GM19023 (cell line): ENCODE data around the gene ADAMTS10.
"Not testable (repeated sequence)": the region's sequence is repeated elsewhere in the genome, so short reads cannot be mapped to it uniquely, and the experiment has no call there.

Experiments used
- ATAC-seq: cut with Tn5 transposase; IDR thresholded peaks from one replicate; pipeline ENCODE4 v1.9.1; 2021; ENCODE audit warnings: mild to moderate bottlenecking, moderate library complexity; ENCODE audit not compliant: unreplicated experiment

The ADAMTS10 gene

DNA sequence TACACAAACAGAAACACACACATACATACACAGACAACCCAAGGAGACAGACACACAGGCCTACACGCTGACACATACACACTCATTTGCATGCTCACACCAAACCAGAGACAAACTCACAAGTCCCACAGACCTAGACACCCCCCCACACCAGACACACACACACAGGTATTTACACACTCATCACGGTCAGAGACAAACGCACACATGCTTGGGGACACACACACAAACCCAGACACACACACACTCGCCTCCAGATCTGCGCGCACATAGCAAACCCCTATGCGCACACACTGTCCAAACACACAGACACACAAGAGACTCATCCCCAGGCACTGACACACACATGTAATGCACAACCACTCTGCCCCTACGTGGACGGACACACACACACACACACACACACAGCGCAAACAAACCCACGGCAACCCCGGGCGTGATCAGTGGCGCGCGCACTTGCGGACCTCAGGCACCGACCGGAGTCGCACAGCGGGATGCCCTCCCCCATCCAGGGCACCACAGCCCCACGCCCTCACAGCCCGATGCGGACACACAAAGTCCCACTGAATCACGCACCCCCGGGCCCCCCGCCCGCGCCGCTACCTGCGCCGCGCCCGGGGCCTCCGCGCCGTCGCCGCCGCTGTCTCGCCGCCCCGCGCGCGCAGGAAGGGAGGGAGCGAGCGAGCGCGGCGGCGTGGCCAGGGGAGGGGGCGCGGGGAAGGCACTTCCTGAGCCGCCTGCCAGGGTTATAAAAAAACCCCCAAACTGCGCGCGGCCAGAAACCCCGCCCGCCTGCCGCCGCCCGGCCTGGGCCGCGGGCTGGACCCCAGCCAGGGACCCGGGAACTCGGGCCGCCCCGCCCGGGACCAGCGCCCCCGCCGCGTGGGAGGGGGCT lies at the start of gene ADAMTS10:
TSS of gene ADAMTS10 (minus strand) at position 675 of the 895 bp plus-strand sequence. CDS start 5,005 bp downstream, outside the sequence.
- ATAC-seq, result no peak

DNA sequence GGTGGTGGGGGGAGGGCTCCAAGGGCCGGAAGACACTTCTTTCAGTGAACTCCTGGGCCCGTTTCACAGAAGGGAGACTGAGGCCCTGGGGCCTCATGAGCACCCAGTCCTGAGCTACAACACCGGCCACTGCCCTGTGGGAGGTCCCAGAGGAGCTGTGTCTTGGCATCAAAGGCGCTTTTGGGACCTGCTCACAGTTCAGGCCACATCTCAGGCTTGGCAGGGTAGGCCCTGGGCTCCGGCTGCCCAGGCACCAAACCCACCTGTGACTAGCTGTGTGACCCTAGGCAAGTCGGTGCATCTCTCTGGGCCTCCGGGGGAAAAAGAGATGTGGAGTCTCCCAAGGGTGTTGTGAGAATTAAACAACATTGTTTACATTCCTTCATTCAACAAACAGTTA lies 49.4 kb upstream of the ADAMTS10 start:
- ATAC-seq, result no peak

DNA sequence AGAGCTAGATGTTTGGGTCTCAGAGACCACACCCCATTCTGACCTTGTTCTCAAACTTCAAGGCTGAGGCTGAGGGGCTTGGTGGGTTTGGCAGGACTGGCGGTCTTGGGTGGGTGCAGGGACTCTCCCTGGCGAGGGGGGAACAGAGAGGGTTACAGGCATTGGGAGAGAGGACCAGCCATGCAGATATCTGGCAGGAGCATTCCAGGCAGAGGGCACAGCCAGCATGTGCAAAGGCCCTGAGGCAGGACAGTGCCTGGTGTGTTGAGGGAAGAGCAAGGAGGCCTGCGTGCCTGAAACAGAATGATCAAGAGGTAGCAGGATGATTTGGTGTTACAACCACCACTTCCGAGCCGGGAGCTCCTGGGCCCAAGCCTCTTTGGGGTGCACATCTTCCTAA lies 47.4 kb upstream of the ADAMTS10 start:
- no peak for ATAC-seq

DNA sequence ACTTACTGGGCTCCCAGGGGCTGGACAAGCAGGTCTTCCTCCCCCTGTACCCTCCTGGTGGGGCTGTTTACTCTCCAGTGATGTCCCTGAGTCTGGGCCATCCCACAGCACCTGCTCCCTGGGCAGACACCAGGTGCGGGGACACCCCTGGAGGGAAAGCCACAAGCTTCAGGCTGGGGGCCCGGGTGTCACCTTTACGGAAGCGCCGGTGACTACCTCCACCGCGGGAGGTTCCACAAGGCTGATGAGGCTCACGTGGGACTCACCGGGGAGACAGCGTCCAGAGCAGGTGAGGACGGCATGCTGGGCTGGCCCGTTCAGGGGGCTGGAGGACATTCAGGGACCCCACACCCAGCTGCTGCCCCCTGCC lies 44.8 kb upstream of the ADAMTS10 start:
- ATAC-seq, result no peak

DNA sequence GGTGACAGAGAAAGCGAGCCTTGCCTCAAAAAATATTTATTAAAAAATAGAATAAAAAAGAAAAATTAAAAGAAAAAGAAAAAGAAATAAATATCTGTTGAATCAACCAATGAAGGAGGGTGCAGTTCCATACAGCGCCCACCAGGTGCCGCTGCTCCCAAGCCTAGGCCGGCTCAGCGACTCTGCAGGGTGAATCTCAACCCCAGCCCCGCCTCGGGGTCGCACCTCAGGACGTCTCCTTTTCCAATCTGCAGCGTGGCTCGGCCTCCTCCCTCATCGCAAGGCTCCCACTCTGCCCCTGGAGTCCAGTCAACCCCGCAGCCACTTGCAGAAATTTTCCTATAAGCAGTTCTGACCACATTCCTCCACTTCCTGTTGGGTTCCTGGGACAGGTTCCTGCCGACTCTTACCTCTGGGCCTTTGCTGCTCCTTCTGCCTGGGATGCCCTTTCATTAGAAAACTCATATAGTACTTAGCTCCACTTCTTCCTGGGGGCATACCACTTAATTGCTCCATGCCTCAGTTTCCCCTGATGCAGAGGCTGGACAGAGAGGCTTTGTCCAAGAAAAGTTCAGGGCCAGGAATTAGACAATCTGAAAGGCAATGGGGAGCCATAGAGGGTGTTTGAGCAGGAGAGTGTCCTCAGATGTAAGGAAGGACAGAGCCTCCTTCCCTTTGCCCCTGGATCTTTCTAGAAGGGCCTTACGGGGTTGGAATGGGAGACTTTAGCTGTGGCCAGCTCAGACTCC lies 44.2 kb upstream of the ADAMTS10 start:
- no peak for ATAC-seq

DNA sequence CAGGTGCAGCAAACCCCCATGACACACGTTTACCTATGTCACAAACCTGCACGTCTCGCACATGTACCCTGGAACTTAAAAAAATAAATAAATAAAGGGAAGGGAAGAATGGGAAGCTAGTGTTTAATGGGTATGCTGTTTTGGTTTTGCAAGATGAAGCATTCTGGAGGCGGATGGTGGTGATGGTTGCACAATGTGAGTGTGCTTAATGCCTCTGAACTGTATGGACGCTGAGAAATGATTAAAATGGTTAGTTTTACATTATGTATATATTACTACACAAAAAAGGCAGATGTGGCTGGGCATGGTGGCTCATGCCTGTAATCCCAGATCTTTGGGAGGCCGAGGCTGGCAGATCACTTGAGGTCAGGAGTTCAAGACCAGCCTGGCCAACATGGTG lies 37.7 kb upstream of the ADAMTS10 start:
- no peak for ATAC-seq

DNA sequence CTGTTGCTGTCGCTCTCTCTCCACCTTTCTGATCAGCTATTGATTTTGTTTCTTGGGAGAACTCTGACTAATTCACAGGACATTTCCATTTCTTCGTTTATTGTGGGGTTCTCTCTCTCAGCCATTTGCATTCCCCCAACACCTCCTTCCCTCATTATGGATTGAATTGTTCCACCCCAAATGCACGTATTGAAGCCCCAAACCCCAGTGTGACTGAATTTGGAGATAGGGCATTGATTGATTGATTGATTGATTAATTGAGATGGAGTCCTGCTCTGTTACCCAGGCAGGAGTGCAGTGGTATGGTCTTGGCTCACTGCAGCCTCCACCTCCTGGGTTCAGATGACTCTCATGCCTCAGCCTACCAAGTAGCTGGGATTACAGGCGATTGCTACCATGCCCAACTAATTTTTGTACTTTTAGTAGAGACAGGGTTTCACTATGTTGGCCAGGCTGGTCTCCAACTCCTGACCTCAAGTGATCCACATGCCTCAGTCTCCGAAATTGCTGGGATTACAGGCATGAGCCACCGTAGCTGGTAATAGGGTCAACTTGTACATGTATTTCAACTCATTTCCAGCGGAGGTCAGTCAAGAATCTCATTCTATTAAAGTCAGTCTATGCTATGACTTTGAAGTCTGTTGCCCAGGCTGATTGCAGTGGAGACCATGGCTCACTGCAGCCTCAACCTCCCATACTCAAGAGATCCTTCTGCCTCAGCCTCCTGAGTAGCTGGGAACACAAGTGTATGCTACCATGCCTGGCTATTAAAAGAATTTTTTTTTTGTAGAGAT lies 33.5 kb upstream of the ADAMTS10 start:
- no peak for ATAC-seq

DNA sequence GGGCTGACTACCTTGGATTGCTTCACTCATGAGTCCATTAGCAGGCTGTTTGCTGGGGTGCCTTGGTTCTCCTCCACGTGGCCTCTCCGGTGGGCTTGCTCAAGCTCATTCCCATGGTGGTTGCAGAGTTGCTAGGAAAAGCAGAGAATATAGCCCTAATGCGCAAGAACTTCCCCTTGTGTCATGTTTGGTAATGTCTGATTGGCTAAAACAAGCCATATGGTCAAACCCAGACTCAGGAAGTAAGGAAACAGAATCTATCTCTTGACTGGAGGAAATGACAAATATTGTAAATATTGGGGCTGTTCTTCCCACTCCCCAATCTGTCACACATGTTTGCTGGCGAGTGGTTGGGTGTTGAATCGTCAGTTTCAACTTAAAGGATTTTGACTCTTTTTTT lies 32.0 kb upstream of the ADAMTS10 start:
- ATAC-seq, result no peak

DNA sequence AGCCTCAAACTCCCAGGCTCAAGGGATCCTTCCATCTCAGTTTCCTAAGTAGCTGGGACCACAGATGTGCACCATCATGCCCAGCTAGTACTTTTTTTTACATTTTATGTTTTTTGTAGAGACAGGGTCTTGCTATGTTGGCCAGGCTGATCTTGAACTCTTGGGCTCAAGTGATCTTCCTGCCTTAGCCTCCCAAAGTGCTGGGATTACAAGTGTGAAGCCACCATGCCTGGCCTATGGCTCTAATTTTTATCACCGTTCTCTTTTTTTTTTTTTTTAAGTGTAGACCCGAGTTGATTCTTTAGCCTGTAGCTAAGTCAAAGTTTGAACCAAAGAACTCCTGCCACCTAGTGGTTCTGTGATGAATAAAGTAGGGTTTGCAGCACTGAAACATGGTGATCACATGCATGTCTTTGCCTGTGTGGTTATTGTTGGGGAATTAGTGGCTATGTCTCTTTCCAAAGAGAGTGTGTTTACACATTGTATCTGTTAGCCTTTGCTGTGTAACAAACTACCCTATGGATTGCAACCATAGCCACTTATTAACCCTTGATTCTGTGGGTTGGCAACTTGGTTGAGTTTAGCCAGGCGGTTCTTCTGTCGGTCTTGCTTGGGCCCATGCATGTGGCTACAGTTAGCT lies 31.5 kb upstream of the ADAMTS10 start:
- no peak for ATAC-seq

DNA sequence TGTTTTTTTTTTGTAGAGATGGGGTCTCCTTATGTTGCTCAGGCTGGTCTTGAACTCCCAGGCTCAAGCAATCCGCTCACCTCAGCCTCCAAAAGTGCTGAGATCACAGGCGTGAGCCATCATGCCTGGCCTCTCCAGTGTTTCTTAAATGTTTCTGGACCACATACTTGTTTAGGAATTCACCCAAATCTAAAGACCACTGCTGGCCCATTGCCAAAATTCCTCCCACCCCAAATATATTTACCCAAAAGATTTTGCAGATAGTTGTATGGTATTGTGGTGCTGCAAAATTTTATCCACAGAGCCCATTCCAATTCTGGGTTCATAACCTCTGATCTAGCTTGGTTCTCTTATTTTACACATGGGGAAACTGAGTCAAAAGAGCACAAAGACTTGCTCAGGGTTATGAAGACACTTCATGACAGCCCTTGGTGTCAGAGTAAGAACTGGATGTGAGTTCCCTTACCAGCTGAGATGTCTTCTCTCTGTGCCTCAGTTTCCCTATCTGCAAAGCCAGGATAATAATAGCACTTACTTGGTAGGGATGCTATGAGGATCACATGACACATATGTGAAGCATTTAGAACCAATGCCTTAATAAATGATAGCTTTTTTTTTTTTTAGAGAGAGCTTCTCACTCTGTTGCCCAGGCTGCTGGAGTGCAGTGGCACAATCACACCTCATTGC lies 30.8 kb upstream of the ADAMTS10 start:
- ATAC-seq, result no peak

DNA sequence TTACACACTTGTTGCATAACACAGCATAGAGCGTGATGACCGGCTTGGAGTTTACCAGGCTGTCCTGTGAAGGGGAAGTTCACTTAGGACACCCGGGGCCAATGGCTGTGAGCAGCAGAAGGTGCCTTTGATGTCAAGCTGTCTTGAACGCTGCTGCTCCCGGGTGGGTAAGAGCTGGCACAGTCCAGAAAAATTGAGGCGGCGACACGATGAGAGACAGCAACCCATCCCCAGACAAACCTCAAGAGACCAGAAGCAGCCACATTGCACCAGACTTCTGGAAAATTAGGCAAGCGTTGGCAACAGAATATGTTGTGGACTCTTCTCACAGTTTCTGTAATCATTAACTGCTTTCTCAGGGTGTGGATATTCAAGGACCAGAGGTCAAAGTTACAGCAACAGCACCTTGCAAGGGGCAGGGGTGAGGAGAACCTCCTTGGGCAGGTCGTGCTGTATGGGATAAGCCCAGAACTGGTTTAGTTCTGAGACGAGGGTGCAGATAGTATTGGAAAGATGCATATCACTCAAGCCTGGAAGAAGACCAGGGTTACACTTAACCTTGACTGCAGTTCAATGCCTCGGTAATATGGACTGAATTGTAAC lies 30.0 kb upstream of the ADAMTS10 start:
- no peak for ATAC-seq

DNA sequence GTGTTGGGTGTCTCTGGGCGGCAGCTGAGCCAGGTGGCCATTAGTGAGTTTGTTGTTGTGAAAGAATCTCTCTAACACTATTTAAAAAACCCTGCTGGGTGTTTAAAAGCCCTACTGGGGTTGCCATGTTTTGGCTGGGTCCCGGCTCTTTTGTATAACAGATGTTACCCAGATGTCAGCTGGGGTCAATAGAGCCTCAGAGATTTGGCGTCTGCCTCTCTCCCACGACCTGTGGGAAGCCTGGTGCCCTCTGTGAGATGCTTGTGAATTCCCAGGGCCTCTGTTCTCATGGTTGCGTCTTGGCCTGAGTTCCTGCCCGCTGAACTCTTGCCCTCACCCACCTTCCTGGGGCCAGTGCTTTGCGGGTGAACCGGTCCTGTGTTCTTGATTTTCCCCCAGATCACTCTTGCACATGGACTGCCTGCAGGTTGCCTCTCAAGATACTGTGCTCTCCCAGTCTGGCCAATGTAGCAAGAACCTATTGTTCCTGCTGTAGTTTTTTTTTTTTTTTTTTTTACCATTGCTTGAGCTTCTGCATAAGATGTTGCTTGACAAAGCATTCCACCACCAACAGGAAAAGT lies 29.4 kb upstream of the ADAMTS10 start:
- ATAC-seq, result no peak

DNA sequence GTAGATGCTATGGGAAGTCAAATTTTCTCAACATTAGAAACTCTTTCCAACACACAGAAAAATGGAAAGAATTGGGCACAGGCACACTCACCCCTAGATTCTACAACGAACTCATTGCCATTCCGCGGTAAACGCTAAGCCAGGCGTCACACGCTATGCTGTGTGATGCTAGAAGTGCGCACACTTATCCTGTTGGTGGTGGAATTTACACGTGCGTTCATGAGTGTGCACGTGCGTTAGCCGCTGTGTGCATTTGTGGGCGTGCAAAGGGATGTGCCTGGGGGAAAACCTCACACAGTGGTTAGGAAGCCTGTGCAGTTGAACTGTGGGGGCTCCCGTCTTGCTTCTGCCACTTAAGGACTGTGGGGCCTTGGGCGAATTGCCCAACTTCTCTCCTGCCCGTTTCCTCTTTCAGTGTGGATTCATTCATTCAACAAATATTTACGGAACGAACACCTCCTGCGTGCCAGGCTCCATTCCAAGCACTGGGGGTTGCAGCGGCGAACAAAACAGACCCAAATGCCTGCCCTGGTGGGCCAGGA lies 27.6 kb upstream of the ADAMTS10 start:
- ATAC-seq, result no peak

DNA sequence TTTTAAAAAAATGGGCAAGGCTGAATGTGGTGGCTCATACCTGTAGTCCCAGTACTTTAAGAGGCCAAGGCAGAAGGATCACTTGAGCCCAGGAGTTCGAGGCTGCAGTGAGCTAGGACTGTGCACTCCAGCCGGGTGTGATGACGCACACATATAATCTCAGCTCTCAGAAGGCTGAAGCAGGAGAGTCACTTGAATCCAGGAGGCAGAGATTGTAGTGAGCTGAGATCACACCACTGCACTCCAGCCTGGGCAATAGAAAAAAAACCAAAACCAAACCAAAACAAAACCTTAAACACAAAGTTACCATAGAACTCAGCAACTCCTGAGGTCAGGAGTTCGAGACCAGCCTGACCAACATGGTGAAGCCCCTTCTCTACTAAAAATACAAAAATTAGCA lies 26.6 kb upstream of the ADAMTS10 start:
- not testable (repeated sequence) for ATAC-seq

DNA sequence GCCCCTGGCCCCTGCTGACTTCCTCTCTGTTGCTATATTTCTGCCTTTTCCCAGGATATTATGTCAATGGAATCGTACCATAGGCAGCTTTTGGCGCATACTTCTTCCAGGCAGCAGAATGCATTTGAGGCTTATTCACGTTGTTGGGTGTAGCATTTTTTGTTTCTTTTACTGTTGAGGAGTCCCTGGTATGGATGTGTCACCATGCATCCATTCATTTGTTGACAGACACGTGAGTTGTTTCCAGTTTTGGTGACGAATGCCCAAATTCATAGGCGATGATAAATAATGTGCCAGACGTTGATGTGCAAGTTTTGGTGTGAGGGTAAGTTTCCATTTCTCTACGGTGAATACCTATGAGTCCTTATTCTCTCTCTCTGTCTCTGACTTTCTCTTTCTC lies 24.9 kb upstream of the ADAMTS10 start:
- no peak for ATAC-seq

DNA sequence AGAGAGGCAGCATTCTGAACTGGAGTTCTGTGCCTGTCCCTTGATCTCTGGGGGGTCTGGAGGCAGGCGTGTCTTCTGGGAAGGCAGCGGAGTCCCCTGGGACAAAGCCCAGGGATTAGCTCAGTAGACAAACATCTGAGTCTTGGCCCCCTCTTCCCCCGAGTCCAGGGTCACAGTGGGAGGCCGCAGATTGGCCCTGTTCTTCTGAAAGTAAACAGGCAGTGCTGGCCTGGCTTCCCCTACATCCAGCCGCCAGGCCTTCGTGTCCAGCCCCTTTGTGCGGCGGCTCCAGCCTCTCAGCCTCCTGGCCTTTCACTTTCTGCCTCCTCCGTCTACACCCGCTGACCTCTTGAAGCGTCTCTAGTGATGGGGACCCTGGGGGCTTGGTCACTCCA lies 20.9 kb upstream of the ADAMTS10 start:
- no peak for ATAC-seq

DNA sequence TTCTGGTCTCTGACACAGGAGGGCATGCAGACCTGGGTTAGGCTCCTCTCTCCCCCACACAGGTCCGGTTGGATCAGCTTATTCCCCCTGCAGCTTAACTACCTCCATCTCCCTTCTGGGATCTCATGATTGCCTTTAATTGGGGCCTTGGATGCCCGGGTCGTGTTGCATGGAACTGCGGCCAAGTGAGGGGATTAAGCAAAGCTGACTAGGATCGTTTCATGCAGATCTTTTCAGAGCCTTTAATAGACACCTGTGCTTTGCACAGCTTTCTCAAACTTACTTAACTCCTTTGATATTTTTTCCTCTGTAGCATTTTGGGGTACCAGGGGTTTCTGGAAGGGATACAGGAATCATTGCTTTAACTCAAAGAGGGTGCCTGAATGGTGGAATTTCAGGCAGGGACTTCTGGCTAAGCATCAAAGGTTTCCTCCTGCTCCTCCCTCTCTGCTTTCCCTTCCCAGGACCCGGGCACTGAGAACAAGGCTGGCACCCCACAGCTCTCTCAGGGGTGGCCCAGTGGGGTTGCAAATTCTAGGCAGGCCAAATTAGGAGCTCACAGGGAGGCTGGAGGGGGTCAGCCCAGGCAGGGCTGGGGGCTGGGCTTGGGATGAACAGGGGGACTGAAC lies 20.4 kb upstream of the ADAMTS10 start:
- ATAC-seq, result no peak

DNA sequence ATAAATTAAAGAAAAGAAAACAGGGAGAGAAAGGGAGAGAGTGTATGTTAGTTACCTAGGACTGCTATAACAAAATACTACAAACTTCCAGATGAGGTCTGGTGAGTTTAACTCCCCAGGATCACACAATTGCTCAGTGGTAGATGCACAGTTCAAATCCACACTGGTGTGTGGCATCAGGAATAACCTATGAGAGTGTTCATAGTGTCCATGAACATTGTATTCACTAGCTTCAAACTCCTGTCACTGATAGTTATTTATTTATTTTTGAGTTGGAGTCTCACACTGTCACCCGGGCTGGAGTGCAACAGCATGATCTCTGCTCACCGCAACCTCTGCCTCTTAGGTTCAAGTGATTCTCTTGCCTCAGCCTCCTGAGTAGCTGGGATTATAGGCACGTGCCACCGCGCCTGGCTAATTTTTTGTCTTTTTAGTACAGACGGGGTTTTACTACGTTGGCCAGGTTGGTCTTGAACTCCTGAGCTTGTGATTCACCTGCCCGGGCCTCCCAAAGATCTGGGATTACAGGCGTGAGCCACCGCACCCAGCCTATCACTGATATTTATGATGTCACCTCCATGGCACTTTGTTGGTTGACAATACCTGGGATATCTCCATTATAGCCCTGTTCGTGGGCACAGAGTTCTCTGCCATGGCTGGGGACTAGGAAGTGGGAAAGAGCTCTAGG lies 19.6 kb upstream of the ADAMTS10 start, which contains the start of gene NFILZ:
TSS of gene NFILZ (plus strand) at position 638 of the 688 bp plus-strand sequence. CDS start 46,133 bp downstream, outside the sequence.
- ATAC-seq, result no peak
